CD4-positive, alpha-beta T cell treated with Interleukin-4 for 1 hour (primary cell): ENCODE measurements around the gene DACH1.
"Not testable (repeated sequence)": the region's sequence is repeated elsewhere in the genome, so short reads cannot be mapped to it uniquely, and the experiment has no call there.

Experiments
- DNase-seq, 2 donors: peaks; one replicate each; pipeline ENCODE4 v3.0.0-alpha.2; 2020 to 2022

Gene DACH1

DNA sequence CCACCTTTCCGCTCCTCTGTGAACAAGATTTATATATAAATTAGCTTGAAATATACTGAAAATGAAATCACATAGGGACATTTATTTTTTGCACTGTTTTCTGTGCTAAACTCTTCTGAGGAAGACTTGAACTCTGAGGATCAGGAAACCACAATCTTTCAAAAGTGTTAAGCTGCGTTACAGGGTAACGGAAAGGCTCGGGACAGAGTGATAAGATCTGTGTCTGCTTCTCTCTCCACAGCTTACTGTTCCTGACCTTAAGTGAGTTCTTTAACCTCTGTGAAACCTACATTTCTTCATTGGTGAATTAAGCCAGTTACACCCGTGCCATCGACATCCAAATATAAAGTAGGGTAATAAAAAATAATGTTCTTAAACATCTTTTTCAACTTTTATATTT, 38.9 kb downstream of the DACH1 start:
- DNase-seq, result no peak

DNA sequence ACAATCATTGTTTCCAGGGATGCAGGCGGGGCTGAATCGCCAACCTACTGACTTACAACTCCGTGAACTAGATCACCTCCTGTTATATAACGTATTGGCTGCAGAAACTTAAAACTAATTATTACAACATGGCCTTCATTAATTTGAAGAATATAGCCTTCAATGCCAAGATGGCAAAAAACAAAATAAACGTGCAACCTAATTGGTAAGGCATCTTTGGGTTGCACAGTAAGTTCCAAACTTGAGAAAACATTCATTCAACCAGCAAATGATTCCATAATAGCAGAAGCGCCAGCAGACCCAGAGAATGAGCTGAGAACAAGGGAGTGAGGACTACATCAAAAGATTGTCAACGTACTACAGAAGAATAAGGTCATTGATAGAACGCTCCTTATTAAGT, 39.8 kb downstream of the DACH1 start:
- no peak for DNase-seq

DNA sequence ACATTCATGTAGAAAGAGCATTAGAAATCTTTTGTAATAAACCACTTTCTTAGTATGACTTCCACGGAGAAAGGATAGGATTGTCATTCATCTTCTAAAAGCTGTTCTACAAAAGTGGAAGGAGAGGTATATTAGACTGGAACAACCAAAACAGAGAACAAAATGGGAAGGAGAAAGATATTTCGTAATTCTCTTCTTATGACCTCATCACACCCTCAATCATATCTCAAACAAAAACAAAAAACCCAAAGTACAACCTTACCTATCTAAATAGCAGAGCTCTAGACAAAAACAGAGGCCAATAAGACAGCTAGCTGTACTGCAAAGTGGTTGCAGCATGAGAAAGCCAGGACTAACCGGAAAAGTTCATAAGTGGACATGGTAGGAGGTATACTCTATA, 46.3 kb downstream of the DACH1 start:
- DNase-seq, result no peak

DNA sequence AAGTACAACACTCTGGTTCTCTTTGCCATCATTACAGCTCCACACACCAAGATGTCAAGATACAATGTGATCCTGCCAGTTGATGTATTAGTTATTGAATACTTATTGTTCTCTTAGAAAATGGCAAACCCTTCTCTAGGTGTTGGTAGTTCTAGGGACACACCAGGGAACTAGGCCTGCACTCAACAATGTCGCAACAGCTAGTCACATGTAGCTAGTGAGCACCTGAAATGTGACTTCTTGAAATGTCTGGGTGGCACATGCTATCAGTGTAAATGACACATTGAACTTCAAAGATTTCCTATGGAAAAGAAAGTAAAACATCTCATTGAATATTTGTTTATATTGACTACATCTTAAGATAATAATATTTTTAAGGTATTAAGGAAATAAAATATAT, 49.7 kb downstream of the DACH1 start:
- DNase-seq, result no peak

DNA sequence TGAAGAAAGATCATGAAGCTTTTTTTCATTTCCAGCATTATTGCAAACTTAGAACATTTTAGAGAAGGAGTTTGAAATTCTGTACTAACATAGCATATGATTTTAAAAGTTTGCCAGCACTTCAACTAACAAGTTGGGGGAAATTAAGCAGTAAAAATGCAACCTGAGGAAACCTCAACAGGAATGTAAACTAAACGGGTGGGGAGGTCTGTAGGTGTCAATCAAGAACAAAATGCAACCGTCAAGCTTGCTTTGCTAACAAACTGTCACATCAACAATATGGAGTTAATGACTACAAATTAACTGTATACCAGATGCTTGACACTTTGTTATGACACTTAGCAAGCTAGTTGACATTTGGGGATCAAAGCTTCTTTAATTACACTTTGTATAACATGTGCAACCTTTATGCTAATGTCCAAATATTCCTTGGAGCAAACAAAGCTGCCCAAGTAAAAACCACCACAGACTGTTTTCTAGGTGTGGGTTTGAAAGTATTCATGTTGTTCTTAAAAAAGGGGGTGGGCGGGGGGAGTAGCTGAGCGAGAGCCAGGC, 52.1 kb downstream of the DACH1 start:
- DNase-seq, result no peak

DNA sequence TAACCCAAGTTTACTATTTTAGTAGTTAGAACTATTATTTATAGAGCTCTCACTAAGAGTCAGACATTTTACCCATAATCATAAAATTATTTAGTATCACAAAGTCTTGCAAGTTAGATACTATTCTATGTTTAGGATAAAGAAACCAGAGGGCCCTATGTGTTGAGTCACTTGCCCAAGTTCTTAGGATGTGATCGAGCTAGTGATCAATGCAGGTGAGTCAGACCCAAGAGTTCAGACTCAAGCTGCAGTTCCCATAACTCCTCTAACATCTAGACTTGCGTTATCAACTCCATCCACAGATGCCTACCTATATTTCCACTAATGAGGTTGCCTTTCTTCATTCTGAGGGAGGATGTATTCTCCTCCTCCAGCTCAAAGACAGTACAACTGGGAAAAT, 53.8 kb downstream of the DACH1 start:
- DNase-seq, result no peak

DNA sequence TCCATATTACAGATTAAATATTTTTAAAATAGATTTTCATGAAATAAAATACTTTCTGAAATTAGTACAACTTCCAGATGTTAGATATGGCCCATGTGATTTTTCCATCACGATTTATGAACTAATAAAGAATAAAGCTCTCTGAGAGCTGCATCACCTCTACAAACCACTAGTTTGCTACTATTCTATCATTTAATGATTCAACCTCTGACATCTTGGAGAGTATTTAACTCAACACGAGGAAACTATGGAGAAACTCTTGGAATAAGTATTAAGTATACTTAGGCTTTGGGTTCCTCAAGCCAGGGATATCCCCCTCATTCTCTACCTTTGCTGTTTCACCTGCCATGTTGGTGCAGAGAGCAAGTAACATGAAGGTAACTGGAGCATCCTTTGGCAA, 55.7 kb downstream of the DACH1 start:
- no peak for DNase-seq

DNA sequence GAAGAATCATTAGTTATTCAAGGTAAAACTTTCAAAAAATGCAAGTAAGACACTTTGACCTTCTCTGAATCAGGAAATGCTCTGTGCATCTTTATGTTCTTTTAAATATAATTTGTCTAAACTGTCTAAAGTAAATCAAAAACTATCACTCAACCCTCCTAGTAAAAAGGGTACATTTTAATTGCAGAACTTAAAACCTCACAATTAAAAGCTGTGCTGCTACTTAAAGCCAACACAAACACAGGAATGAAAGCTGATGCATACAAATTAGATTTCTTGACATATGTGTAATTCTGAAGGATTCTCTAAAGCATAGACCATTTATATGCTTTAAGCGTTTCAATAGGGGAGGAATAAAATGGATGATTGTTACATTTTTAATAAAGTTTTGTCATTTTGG, 58.3 kb downstream of the DACH1 start:
- DNase-seq, result no peak

DNA sequence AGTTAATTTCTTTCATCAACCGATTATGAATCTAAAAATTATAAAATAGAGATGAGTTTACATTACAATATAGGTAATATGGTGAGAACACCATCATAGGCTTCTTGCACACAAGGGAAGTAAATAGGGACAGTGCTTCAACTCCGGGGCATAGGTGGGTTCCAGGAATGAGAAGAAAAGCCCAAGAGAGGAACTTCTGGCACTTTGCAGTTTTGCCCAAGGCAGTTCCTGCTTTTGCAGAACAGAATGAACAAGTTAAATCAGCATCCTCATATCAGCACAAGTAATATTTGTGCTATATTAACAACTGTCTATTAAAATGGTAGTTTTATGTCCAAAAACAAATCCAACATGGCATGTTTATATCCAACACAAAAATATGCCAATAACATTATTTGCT, 60.1 kb downstream of the DACH1 start:
- no peak for DNase-seq

DNA sequence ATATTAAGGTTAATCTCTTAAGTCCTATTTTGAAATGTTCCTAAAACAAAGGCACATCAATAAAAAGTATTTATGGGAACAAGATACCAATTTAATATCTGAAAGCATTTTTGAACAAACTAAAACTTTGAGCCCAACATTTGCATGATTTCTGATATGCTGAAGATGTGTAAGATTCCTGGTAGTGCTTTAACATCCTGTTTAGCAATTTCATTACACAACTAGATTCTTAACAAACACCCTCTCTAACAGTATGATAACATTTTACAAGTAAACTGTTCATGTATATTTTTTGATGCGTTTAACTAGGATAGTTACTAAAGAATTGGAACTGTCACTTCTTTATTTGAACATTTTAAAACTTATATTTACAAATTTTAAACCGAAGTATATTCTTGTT, 63.9 kb downstream of the DACH1 start:
- no peak for DNase-seq

DNA sequence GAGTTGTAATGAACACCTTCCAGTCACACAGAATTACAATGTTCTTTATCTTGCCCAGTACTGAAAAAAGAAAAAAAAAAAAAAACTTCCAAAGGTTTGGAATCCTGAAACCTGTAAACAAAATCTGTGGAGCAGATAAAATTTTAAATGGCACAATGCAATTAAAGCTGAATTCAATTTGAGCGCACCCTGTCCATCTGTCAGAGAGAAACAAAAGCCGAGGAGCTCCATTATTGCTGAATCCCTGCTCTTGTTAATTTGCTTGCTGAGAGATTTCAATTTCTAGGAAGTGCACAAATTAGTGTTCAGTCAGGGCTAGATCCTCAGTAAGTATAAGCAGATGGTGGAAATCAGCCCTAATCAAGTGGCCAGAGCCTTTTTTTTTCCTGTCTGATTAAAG, 65.2 kb downstream of the DACH1 start:
- no peak for DNase-seq

DNA sequence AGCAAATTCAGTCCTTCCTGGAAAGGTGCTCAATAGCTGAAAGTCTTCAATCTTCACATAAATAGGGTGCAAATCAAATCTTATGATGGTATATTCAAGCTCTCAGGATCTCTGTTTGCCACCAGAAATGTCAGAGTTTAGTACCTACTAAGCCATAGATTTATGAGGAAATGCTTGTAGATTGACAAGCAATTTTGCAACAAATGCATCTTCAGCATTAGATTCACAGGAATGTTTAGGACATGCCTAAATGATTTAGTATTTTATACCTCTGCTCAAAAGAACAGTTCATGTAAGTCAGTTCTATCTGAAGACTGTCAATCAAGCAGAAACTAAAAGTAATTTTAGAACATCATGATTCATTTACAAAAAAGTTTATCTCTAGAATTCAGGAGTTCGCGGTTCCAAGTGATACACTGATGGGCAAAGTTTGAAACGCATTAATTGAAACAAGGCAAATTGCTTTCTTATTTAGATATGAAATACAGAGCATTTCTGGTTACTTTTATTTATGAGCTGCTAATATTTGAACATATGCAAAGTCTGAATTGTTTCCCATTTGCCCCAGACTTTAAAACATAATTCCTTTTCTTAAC, 65.7 kb downstream of the DACH1 start:
- no peak for DNase-seq

DNA sequence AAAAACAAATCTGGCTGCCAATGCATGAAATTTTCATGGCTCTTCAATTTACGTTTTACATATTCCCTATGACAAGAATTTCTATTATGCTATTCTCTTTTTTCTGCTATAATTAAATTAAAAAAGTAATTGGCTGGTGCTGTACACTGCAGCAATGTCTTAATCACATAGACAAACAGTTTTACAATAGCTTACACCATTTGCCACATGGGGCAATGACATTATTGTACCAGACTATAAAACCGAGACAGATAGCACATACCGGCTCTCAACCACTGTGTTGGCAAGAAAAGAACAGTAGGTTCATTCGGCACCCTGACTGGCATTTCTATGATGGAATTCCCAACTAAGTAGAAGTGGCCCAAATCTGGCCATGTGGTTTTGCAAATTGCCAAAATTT, 67.7 kb downstream of the DACH1 start:
- no peak for DNase-seq

DNA sequence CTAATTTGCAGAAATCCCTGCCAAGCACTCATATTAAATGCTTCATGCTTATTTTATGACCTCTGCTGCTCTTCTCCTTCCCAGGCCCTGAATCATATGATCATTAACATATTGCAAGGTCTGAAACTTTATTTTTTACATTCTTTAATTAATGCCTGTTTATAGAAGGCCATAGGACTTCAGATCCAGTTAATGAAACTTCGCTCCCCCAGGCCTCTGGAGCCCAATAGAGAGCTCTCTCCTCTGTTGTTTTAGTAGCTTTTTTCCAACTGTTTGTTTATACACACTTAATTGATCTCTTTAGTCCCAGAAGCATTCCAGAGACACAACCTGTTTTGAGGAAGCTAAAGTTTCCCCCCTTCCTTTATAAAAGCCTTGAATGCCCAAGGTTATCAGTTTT, 68.3 kb downstream of the DACH1 start:
- DNase-seq, result no peak

DNA sequence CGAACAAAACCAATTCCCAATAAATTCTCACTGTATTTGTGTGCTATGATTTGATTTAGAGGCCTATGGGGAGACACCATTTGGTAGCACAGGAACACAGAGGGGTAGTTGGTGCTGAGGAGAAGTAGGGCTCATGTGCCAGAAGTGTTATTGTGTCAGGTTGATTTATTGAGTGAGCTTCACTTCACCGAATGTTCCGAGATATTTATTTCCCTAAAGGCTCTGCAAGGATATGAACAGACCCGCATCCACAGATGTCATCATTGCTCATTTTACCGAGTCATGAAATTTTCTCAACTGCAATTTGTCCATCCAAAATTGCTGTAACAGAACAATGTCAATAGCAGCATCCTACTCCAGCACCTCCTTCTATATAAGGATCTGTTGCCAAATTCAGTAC, 69.5 kb downstream of the DACH1 start:
- no peak for DNase-seq

DNA sequence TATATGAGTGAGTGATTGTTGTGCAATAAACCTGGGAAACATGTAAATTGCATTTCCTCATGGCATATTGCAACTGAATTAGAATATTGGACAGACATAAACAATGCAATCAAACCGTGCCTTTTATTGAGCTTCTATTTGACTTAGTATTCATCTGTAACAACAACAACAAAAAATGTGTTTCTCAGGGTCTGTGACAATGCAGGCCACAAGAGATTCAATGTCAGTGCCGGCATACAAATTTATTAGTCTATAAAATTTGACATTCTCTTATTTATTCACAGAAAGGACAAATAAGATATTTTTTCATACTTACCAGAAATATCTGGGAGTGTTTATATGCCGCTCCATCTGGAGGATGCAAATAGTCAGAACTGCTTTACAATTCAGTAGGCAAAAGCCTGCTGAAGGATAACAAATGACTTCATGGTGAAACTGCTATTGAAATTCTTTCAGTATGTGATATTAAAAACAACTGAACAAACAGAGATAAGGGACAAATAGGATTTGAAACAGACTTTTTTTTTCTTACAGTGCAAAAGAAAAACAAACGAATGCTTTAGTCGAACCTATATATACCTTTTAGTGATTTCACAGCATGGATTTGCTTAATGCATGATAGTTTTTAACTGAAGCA, 77.2 kb downstream of the DACH1 start:
- DNase-seq, result no peak

DNA sequence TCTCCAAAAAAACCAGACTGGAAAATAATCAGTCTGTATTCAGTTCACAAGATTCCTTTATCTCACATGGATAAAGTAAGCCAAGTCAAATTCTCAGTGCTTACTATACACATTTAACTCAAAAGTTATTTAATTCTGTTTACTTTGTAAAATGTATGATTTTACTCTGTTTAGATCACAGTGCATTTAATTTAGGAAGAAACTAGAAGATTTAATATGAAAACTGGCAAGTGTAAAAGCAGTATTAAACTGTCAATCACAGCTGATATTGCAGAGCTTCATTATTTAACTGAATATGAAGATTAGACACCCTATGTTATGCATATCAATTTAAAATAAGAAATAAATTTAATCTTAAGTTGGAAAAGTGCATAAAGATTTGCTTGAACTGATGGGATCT, 78.0 kb downstream of the DACH1 start:
- DNase-seq, result no peak

DNA sequence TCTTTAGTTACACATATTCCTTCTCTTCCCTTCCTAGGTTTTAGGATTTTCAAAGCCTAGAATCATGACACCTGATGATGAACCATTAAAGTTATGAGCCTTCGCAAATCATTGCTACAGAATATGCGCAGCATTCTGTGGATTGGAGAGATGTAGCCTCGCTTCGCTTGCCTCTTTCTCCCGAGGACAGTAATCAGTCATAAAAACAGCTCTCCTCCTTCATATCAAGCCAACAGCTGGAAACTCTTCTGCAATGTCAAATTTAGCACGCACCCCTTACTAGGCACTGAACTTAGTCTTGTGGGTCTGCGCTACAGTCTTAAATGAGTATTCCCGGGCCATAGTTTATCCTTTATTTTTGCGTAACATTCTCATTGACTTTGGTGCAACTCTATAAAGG, 79.6 kb downstream of the DACH1 start:
- DNase-seq, result no peak

DNA sequence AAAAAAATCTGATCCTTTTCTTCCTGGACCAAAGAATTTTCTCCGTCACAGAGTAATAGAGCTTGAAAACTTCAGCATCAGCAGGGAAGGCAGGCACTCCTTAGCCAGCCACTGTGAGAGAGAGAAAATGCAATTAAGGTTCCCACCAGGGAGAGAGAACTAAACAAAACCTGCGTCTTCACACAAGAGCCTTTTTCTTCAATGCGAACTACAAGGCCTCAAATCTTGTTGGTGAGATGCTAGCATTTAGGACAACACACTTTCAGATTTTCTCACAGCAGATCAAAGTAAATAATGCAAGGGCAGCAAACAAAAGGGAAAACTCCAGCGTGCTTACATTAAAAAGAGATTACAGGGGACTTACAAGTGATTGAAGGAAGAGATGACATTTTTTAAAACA, 80.1 kb downstream of the DACH1 start:
- no peak for DNase-seq

DNA sequence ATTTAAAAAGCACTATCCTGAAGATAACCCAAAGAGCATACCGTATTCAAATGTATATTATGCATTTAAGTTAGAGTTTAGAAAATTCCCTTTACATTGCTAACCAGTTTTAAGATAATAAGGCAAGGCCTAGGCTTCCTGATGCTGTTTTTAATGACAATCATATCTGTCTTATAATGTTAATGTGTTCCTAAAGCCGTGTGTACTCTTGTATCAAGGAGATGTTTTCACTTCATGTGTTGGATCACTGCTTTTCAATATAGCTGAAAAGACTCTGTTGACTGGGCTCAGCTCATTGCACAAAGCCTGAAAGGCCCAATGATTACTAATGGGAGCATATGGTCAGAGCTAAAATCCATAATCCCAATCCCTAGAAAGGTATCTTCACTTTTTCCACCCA, 81.6 kb downstream of the DACH1 start:
- no peak for DNase-seq

DNA sequence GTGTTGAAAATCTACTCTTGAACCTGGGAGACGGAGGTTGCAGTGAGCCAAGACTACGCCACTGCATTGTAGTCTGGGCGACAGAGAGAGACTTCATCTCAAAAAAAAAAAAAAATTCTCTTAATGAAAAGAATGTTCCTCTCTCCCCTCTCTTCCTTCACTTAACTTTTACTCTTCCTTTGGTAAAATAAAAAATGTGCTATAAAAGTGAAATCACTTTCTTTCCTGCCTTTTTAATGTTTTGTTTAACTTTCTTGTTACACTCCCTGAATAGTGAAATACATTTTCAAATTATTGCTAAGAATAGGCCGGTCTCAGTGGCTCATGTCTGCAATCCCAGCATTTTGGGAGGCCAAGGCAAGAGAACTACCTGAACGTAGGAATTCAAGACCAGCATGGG, 86.5 kb downstream of the DACH1 start:
- no peak for DNase-seq

DNA sequence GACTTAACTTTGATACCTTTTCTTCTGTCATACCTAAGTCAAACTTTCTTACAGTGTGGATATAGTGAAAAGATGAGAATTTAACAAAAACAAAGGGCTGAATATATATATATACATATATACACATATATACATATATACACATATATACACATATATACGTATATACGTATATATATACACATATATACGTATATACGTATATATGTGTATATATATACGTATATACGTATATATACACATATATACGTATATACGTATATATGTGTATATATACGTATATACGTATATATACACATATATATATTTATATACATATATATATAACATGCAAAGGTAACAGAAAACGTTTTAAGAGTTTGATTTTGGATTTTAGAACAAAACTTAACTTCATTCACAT, 88.0 kb downstream of the DACH1 start:
- not testable (repeated sequence) for DNase-seq

DNA sequence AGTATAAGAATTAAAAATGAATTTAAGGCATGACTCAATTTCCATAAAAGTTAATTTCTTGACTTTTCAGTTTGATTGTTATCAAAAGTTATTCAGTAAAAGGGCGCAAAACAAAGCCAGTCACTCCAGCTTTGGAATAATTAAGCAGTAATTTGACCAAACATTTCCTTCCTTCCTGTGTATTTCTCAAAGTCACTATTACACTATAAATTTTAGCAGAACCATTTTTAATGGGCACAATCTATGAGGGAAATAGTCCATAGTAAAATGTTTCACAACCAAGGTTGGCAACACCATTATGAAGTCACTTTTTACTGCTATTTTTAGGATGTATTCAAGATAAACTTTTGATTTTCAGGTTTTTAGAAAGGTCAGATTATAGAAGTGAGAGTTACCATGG, 91.0 kb downstream of the DACH1 start:
- DNase-seq, result no peak

DNA sequence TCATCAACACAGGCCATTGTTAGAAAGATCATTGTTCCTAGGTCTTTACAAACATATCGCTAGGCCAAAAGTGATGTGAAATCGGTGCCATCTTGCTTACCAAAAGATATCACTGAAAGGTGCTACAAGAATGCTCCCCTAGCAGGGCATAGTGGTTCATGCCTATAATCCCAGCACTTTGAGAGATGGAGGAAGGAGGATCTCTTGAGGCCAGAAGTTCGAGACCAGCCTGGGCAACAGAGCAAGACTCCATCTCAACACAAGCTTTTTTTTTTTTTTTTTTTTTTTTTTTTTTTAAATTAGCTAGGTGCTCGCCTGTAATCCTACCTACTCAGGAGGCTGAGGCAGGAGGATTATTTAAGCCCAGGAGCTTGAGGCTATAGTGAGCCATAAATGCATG, 92.1 kb downstream of the DACH1 start:
- DNase-seq, result no peak

DNA sequence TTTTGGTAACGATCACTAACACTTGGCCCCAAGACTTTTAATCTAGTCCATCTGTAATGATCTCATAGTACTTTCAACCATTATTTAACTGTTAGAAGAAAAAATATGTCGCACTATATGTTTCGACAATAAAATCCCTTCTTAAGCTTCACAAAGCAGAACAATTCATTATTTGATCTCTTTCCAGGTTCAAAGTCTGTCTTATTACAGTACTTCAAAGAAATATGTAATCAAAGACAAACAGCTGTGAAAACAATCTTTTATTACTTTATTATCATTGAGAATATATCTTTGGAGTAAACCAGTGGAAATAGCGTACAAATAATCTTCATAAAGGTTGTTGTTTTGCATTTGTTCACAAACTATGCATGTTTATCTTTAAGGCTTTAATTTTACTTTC, 93.5 kb downstream of the DACH1 start:
- DNase-seq, result no peak
